LNCaP clone FGC (cell line): Measurements from ENCODE around the gene TST.
"Not testable (repeated sequence)": the region's sequence is repeated elsewhere in the genome, so short reads cannot be mapped to it uniquely, and the experiment has no call there.

Source experiments
- DNase-seq: peaks from one replicate; pipeline ENCODE4 v3.0.0-alpha.2; 2011; ENCODE audit warnings: low read depth
- H3K4me3 ChIP-seq: 2 replicates; pipeline ENCODE4 v1.5.1; 2011; ENCODE audit warnings: mild to moderate bottlenecking, low read depth, low read length, control low read depth
- CTCF ChIP-seq: IDR thresholded peaks from 2 replicates; pipeline ENCODE4 v1.5.1; 2012; ENCODE audit warnings: mild to moderate bottlenecking; ENCODE audit not compliant: control insufficient read depth, insufficient read depth; ENCODE audit errors: extremely low read depth

TST gene

GRCh38 chr22:36997746-36998145 is 21.5 kb downstream of the TST start:
- no peak for TF ChIP-seq CTCF
- H3K4me3 ChIP-seq = no peak overlapping the region
- DNase-seq = no peak

DNA sequence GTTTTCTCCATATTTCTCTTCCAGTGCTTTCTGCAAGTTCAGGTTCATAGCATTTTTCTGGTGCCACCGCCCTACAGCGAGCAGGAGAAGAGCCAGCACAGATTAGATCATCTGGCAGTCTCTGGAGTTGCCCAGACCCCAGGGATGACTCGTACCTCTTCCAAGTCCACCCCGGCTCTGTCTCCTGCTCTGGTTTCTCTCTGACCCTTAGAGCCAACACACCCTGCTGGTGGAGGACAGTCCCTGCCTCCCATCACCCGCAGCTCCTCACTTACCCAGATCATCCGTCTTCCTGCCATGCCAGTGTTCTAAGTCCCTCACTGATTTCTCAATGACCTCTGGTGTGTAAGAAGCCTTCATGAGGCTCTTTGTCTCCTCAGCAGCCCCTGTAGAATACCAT is 28.0 kb downstream of the TST start:
- no peak overlapping the region for H3K4me3 ChIP-seq
- no peak for DNase-seq
- no peak for TF ChIP-seq CTCF

- DNase-seq = no peak
- TF ChIP-seq CTCF = no peak
- no peak overlapping the region for H3K4me3 ChIP-seq
Measured at GRCh38 chr22:36990457-36990856, 28.8 kb downstream of the TST start.

DNA sequence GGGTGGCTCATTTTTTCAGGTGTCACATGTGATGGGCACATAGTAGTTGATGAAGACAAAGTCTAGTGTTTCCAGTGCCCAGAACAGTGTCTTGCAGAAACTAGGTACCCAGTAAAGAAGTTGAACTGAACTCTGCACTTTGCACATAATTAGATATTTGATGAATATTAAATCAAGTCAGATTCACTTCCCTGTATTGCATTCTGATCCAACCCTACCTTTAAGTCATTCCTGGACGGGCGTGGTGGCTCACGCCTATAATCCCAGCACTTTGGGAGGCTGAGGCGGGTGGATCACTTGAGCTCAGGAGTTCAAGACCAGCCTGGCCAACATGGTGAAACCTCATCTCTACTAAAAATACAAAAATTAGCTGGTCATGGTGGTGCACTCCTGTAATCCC is 30.2 kb downstream of the TST start:
- not testable (repeated sequence) for H3K4me3 ChIP-seq, DNase-seq

DNA sequence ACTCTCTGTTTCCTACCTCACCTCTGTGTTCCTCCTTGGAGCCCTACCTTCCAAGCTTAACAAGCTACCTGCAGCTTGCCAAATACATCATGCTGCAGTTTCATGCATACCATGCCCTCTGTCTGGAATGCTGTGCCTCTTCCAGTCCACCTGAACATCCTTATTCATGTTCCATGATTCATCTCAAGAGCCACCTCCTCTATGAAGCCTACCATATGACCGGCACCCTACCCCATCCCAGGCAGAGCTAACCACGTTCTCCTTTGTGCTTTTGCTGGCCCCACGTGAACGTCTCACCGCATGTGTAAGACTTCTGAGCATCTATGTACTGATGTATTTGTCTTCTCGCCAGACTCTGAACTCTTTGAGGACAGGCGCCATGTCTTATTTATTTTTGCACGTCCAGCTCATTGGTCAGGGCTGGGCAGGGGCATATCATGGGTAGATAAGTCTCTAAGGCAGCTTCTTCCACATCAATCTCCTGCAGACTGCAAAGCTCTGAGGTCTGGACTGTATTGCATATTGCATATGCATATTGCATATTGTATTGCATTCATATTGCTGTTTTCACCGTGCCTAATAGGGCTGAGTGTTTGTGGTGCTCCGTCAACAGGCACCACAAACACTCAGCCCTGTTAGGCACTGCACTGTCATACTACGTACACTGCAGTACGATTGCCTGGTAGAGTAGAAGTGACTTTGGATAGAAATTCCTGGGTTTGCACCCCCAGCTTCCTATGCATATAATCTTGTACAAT is 31.0 kb downstream of the TST start:
- TF ChIP-seq CTCF = no peak
- DNase-seq = no peak
- no peak overlapping the region for H3K4me3 ChIP-seq

DNA sequence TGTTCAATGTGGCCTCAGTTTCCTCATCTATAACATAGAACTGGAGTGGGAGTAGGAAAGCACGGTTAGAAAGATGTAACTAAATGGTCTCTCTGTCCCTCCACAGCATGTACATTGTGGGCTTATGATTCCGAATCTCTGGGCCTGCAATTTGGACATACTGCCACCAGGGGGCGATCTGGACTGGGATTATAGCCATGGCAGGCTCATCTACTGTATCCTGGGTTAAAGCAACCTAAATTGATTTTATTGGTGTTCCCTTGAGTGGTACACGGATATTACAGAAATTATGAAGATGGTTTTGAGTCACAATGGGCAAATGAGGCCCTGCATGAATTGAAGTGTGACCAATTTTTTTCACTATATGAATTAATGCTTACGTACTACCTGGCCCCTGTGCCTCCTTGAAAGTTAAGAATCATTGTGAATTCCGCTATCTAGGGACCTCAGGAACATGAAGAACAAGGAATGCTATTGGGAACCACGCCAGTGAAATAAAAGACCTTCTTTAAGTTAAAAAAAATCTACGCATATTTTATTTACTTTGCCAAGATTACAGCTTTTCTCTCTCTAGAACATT is 32.9 kb downstream of the TST start:
- no peak for DNase-seq
- TF ChIP-seq CTCF = peak; percentile 46
- no peak overlapping the region for H3K4me3 ChIP-seq

- no peak overlapping the region for H3K4me3 ChIP-seq
- TF ChIP-seq CTCF = no peak
- no peak for DNase-seq
Measured at GRCh38 chr22:36985211-36985889, 33.9 kb downstream of the TST start.
